GM12873 (cell line): ENCODE measurements around the gene C4orf33.

Experiments
- TF ChIP-seq, protein P1 (sequence below): IDR thresholded peaks from 2 replicates; pipeline ENCODE4 v1.5.1; 2012; ENCODE audit warnings: low read depth, mild to moderate bottlenecking, moderate library complexity, low read length, control low read depth; ENCODE audit not compliant: insufficient read depth; ENCODE audit errors: missing control alignments

C4orf33 gene

DNA sequence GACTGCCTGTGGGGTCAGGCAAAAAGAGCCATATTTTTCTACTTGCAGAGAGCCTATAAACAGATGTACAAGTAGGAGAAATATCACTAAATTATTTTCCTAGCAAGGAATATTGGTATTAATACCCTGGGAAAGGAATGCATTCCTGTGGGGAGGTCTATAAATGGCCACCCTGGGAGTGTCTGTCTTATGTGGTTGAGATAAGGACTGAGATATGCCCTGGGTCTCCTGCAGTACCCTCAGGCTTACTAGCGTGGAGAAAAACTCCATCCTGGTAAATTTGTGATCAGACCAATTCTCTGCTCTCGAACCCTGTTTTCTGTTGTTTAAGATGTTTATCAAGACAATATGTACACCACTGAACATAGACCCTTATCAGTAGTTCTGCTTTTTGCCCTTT lies 35.4 kb downstream of the C4orf33 start:
- TF ChIP-seq, protein P1, sequence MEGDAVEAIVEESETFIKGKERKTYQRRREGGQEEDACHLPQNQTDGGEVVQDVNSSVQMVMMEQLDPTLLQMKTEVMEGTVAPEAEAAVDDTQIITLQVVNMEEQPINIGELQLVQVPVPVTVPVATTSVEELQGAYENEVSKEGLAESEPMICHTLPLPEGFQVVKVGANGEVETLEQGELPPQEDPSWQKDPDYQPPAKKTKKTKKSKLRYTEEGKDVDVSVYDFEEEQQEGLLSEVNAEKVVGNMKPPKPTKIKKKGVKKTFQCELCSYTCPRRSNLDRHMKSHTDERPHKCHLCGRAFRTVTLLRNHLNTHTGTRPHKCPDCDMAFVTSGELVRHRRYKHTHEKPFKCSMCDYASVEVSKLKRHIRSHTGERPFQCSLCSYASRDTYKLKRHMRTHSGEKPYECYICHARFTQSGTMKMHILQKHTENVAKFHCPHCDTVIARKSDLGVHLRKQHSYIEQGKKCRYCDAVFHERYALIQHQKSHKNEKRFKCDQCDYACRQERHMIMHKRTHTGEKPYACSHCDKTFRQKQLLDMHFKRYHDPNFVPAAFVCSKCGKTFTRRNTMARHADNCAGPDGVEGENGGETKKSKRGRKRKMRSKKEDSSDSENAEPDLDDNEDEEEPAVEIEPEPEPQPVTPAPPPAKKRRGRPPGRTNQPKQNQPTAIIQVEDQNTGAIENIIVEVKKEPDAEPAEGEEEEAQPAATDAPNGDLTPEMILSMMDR: no peak

DNA sequence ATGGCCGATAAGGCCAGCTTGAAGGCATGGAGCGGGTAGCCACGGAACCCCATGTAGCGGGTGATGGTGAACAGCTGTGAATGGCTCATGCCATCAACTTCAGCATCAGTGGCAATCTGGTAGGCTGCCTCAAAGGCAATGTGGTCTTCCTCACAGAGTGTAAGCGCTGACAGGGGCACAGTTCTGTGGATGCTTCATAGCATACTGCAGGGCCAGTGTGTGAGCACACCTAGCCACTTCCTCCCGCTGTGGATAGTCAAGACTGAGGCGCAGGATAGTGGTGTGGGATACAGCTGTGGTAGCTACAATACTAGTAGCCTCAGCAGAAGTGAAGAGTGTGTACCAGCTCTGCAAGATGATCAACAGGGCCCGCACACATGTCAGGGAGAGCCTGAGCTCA lies 40.5 kb downstream of the C4orf33 start:
- TF ChIP-seq, protein P1: no peak

DNA sequence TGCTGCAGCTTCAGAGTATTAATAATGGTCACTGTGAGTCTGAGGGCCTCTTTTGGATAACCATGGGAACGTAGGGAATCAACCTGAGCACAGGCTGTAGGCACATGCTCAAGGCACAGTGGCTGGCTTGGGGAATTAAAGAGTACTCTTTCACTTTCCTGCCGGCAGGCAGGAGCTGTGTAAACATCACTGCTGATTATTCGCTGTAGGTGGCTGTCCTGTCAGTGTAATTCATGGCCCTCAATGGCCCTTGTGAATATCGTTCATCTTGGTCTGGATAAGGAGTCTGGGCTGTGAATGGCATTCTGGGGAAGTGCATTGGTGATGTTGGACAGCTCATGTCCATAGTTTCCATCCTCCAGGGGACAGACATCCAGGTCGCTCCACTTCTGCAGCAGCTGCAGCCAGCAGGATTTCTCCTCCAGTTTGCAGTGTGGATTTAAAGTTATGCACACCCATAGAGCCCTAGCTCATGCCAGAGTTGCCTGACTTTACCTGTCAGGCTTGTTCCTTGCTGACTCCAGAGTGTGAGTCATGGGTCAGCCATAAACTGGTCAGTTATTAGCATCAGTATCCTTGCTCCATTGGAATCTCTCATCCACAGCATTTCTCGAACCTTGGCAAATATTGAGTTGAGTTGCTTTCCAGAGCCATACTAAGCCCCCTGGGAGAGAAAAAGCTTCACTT lies 43.0 kb downstream of the C4orf33 start:
- TF ChIP-seq, protein P1: no peak

DNA sequence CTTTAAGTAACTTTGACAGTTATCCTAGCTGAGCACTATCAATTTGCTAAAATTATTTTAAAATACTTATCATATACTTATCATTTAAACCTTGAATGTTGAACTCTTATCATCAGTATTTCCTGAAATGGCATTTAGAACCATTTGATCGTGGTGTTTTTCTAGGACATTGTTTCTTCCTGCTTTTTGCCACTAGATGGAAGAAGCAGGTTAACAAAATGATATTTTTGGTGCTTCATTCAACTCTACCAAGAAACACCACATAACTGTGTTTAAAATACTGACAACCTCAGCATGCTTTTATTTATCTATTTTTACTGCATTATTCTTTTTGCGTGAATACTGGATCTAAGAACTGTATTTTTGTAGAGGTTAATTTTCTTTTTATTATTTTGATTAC lies 44.6 kb downstream of the C4orf33 start:
- TF ChIP-seq, protein P1: no peak

DNA sequence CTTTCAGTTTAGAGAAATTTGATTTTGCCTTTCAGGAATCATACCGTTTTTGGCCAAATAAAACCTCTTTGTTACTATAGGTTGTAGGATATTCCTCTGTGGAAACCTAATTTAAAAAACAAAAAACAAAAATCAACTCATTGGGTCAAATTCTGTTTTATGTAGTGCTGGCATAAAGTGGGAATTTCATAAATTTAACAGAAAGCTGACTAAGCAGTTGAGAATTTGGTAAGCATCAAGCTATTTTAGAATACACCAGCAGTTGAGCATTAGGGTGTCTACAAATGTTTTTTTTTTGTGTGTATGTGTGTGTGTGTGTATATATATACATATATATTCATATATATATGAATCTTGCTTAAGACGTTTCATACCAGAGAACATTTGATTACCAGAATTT lies 47.4 kb downstream of the C4orf33 start:
- TF ChIP-seq, protein P1: no peak

DNA sequence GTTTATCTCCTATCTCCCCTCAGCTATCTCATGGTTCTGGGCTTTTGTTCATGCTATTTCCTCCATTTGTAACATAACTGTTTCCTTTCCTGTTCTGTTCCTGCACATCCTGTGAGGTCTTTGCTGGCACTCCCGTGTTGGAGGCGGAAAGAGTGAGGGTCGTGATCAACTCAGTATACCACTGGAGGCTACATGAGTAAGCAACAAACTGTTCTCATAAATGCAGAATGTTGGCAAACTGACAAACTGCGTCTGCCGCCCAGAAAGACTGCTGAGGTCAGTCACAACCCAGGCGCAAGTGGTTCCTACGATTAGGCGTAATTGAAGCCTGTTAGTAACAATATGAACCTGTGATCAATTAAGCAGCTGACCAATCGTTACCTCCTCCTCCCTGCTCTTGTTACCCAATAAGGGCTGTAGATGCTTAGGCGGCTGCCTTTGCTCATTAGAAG lies 48.8 kb downstream of the C4orf33 start:
- TF ChIP-seq, protein P1: no peak

DNA sequence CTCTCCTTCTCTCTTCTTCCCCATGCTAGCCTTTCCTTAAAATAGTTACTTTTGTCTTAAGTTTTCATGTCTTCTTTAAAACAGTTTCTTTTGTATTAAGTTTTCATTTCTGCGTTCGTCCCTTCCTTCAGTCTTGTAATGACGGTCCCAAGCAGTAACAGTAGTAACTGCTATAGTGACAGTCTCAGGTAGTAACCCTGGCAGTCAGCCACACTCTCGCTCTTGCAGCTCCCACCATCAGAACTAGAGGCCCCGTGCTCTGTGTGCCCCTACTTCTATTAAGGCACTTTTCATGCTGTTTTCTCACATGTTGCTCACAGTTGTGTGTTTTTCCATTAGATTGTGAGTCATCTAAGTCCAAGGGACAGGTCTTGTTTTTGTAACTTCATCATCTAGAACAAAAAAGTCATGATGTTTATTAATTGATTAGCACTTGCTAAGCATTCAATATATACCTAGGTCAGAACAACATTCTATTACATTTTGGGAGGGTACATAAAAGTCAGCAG lies 49.3 kb downstream of the C4orf33 start:
- TF ChIP-seq, protein P1: no peak

DNA sequence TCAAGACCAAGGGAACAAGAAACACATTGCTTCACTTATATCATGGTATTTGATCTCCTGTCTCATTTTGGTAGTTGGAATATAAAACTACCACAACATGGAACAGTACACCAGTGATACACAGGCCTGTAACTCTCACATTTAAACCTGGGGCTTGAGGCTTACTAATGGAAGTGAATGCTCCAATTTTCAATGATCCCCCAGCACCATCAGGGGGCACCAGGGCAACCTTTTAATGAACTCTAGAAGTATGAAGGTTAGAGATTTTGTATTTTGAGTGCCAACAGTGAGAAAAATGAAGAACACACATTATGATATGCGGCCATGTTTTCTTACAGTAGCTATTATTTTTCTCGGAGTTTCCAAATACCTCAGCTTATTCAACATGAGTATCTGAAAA lies 50.7 kb downstream of the C4orf33 start:
- TF ChIP-seq, protein P1: no peak
